AG20443 (cell line): ENCODE results near the gene FCRL5.
"Not testable (repeated sequence)": the region's sequence is repeated elsewhere in the genome, so short reads cannot be mapped to it uniquely, and the experiment has no call there.

Source experiments
- DNase-seq: peaks from one replicate; pipeline ENCODE4 v3.0.0; 2012; ENCODE audit warnings: low spot score, mixed read lengths

The FCRL5 gene

GRCh38 chr1:157551694-157552693 is at the start of gene FCRL5:
Gene FCRL5 (minus strand): TSS chr1:157552515. CDS start chr1:157552362, 153 bp downstream.
- no peak for DNase-seq

GRCh38 chr1:157600236-157600635 is 47.9 kb upstream of the FCRL5 start:
- no peak for DNase-seq

- DNase-seq: no peak
Observed at GRCh38 chr1:157597959-157598667, 45.8 kb upstream of the FCRL5 start, which contains the start of gene FCRL4. Gene FCRL4 (minus strand): TSS chr1:157598085. CDS start chr1:157597944, 141 bp downstream.

GRCh38 chr1:157596384-157596783 is 44.1 kb upstream of the FCRL5 start:
- no peak for DNase-seq

GRCh38 chr1:157595356-157595755 is 43.0 kb upstream of the FCRL5 start:
- no peak for DNase-seq

- DNase-seq: no peak
Observed at GRCh38 chr1:157585984-157586383, 33.7 kb upstream of the FCRL5 start.

GRCh38 chr1:157584503-157584902 is 32.2 kb upstream of the FCRL5 start:
- DNase-seq: no peak

- DNase-seq: no peak
Observed at GRCh38 chr1:157580828-157581210, 28.5 kb upstream of the FCRL5 start.

GRCh38 chr1:157580179-157580827 is 28.0 kb upstream of the FCRL5 start:
- DNase-seq: peak; percentile 52

GRCh38 chr1:157577420-157577819 is 25.1 kb upstream of the FCRL5 start:
- DNase-seq: no peak

- DNase-seq: no peak
Observed at GRCh38 chr1:157575744-157576143, 23.4 kb upstream of the FCRL5 start.

GRCh38 chr1:157574836-157575235 is 22.5 kb upstream of the FCRL5 start:
- no peak for DNase-seq

- DNase-seq: no peak
Observed at GRCh38 chr1:157566484-157567300, 14.4 kb upstream of the FCRL5 start.

GRCh38 chr1:157562515-157562914 is 10.2 kb upstream of the FCRL5 start:
- no peak for DNase-seq

GRCh38 chr1:157558119-157558518 is 5.8 kb upstream of the FCRL5 start:
- no peak for DNase-seq

GRCh38 chr1:157548081-157548480 is 4.2 kb downstream of the FCRL5 start:
- not testable (repeated sequence) for DNase-seq

GRCh38 chr1:157542676-157543075 is 9.6 kb downstream of the FCRL5 start:
- no peak for DNase-seq

GRCh38 chr1:157540852-157541251 is 11.5 kb downstream of the FCRL5 start:
- no peak for DNase-seq

- DNase-seq: no peak
Observed at GRCh38 chr1:157540160-157540748, 12.1 kb downstream of the FCRL5 start.

GRCh38 chr1:157539568-157539967 is 12.7 kb downstream of the FCRL5 start:
- DNase-seq: no peak

- DNase-seq: no peak
Observed at GRCh38 chr1:157532569-157532968, 19.7 kb downstream of the FCRL5 start.
